Small intestine (tissue), 7 donors: ENCODE data around the gene CDS1. TPM values are rescaled to one million over a fixed set of nuclear protein-coding genes. Genes with fewer than 3 reads are reported as not detected.
"Not testable (repeated sequence)": the region's sequence is repeated elsewhere in the genome, so short reads cannot be mapped to it uniquely, and the experiment has no call there.

Experiments used
- DNase-seq, 2 donors: peaks; one replicate each; pipeline versions ENCODE4 v3.0.0 to v3.0.0-alpha.2; 2013
- FAIRE-seq: peaks from 2 replicates; lab custom pipeline; 2012; peaks lifted over from hg19 to GRCh38; lab: Jason Lieb, UNC
- H3K27ac ChIP-seq, 3 donors: one replicate each; pipeline ENCODE4 v1.5.1; 2013; ENCODE audit warnings: low read length in 2 of 3, mild to moderate bottlenecking in 2 of 3, control low read depth in 1 of 3, inconsistent platforms in 1 of 3, low read depth in 1 of 3, moderate library complexity in 1 of 3
- H3K27me3 ChIP-seq, 3 donors: one replicate each; pipeline ENCODE4 v1.6.1; 2013; ENCODE audit warnings: low read length in 3 of 3, inconsistent platforms in 1 of 3; ENCODE audit not compliant: control insufficient read depth in 3 of 3, insufficient read depth in 3 of 3
- H3K36me3 ChIP-seq, 3 donors: one replicate each; pipeline ENCODE4 v1.6.1; 2013; ENCODE audit warnings: low read length in 3 of 3, inconsistent platforms in 1 of 3, low read depth in 1 of 3, mild to moderate bottlenecking in 1 of 3, moderate library complexity in 1 of 3; ENCODE audit not compliant: control insufficient read depth in 3 of 3, insufficient read depth in 2 of 3
- H3K4me1 ChIP-seq, 3 donors: one replicate each; pipeline ENCODE4 v1.6.1; 2013; ENCODE audit warnings: low read length in 2 of 3, inconsistent platforms in 1 of 3, low read depth in 1 of 3, mild to moderate bottlenecking in 1 of 3, moderate library complexity in 1 of 3; ENCODE audit not compliant: control insufficient read depth in 3 of 3, insufficient read depth in 2 of 3
- H3K4me3 ChIP-seq, 3 donors: one replicate each; pipeline ENCODE4 v1.5.1; 2013; ENCODE audit warnings: low read length in 3 of 3, control low read depth in 1 of 3, inconsistent platforms in 1 of 3, low read depth in 1 of 3, mild to moderate bottlenecking in 1 of 3, moderate library complexity in 1 of 3
- H3K9me3 ChIP-seq, 2 donors: one replicate each; pipeline ENCODE4 v1.6.1; 2013; ENCODE audit warnings: low read depth in 1 of 2, low read length in 1 of 2; ENCODE audit not compliant: control insufficient read depth in 2 of 2, insufficient read depth in 1 of 2
- WGBS, 3 donors: extraction: QIAGEN DNeasy Blood & Tissue Kit; methylation state at CpG; one replicate each; pipeline ENCODE4 v1.1.7; 2013; 5-methylcytosine and 5-hydroxymethylcytosine counted together
- polyA plus RNA-seq, 4 donors: library from polyadenylated mRNA; stranded (reverse) in 3 of 4; unstranded in 1 of 4; fragments of 200-250 nt in 3 of 4; fragments of 120-200 nt in 1 of 4; gene quantifications; one replicate each; pipeline versions ENCODE4 v1.2.1 to v1.2.3, GENCODE V29; 2013
- donor health status: healthy with polysubstance abuse.
- donor health status: control.
- donor health status: control.
- donor health status: Bipolar disorder and iron deficiency.
- donor health status: healthy.

The CDS1 gene
- polyA plus RNA-seq, 4 donors, result 19.2 to 65.4 (median 27.0) TPM

DNA sequence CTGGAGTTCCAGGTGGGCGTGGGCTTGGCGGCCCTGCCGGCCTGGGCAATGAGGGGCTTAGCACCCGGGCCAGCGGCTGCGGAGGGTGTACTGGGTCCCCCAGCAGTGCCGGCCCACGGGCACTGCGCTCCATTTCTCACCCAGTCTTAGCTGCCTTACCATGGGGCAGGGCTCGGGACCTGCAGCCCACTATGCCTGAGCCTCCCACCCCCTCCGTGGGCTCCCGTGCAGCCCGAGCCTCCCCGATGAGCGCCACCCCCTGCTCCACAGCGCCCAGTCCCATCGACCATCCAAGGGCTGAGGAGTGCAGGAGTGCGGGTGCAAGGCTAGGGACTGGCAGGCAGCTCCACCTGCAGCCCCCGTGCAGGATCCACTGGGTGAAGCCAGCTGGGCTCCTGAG lies 81.8 kb downstream of the CDS1 start:
- FAIRE-seq, H3K4me3 ChIP-seq, DNase-seq, H3K9me3 ChIP-seq, H3K36me3 ChIP-seq, H3K27ac ChIP-seq, H3K27me3 ChIP-seq: not testable (repeated sequence)
- H3K4me1 ChIP-seq, result peaks cover 3 to 27% (median 7%) of the 10 kb centered on the region in 3 donors
- WGBS, 3 donors, result 97% methylated on average over 19 of the region's 19 CpGs

- no peak overlapping the region for H3K27ac ChIP-seq
- peaks cover 0 to 8% (median 0%) of the 10 kb centered on the region in 3 donors for H3K36me3 ChIP-seq
- H3K4me1 ChIP-seq, result peaks cover 0 to 13% (median 2%) of the 10 kb centered on the region in 3 donors
- DNase-seq (no peak), FAIRE-seq (no peak)
- no peaks in the 10 kb centered on the region for H3K27me3 ChIP-seq
- no peak overlapping the region for H3K4me3 ChIP-seq
- H3K9me3 ChIP-seq, result peaks cover 0 to 6% of the 10 kb centered on the region in 2 donors
- WGBS, 3 donors, result 82 to 100% (median 84%) methylated on average over 1 of the region's 1 CpG
These were observed 83.5 kb downstream of the CDS1 start for GRCh38 chr4:84666439-84666838.

DNA sequence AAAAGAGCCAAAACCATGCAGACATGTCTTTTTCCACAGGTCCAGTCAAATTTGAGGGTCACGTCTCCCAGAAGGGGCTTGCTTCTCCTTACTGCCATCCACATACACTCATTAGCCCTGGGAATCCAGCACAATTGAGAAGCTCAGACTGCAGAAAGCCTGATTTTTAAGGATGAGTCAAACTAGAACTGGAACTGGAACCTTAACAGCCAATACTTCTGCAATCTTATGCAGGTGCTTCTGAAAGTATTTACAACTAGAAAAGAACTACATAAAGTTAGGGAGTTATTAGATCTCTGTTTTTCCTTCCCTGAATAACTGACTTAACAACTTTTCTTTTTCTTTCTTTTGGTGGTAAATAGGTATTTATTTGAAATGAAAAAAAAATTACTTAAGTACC lies 86.3 kb downstream of the CDS1 start:
- H3K4me1 ChIP-seq, result no peaks in the 10 kb centered on the region
- no peak for DNase-seq
- no peak for FAIRE-seq
- no peak overlapping the region for H3K27ac ChIP-seq
- no peak overlapping the region for H3K4me3 ChIP-seq
- 88 to 100% (median 89%) methylated on average over 1 of the region's 1 CpG for WGBS, 3 donors
- peaks cover 0 to 6% of the 10 kb centered on the region in 2 donors for H3K9me3 ChIP-seq
- no peaks in the 10 kb centered on the region for H3K27me3 ChIP-seq
- H3K36me3 ChIP-seq, result peaks cover 0 to 13% (median 0%) of the 10 kb centered on the region in 3 donors

- peaks cover 0 to 21% (median 0%) of the 10 kb centered on the region in 3 donors for H3K36me3 ChIP-seq
- H3K9me3 ChIP-seq, result no peaks in the 10 kb centered on the region
- no peaks in the 10 kb centered on the region for H3K4me1 ChIP-seq
- FAIRE-seq (no peak), DNase-seq (no peak)
- H3K27me3 ChIP-seq, result no peaks in the 10 kb centered on the region
- no peak overlapping the region for H3K27ac ChIP-seq
- H3K4me3 ChIP-seq, result no peak overlapping the region
These were observed 89.2 kb downstream of the CDS1 start for GRCh38 chr4:84672177-84672576.

- DNase-seq (no peak), FAIRE-seq (no peak)
- H3K4me3 ChIP-seq, result no peak overlapping the region
- H3K27ac ChIP-seq, result no peak overlapping the region
- no peaks in the 10 kb centered on the region for H3K4me1 ChIP-seq
- WGBS, 3 donors, result 76 to 89% (median 85%) methylated on average over 1 of the region's 1 CpG
- H3K27me3 ChIP-seq, result no peaks in the 10 kb centered on the region
- H3K36me3 ChIP-seq, result peaks cover 0 to 34% (median 4%) of the 10 kb centered on the region in 3 donors
- no peaks in the 10 kb centered on the region for H3K9me3 ChIP-seq
These were observed 90.7 kb downstream of the CDS1 start for GRCh38 chr4:84673475-84674240.

DNA sequence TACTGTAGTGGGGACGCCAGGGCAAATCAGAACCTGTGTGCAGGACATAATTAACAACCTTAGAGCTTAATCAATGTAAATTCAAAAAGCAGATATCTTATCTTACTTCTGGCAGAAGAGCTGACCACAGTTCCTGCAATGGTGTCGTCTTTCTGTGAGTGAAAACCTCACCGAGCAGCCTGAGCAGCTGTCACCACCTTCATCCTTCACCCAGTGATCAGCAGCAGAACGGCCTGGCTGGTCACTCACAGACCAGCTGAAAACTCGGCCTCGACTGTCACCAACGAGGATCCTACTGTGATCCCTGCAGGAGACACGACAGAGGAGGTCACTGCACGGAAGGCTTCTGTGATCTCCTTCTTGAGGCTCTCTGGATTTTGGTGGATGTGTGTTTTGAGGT lies 94.2 kb downstream of the CDS1 start:
- H3K27me3 ChIP-seq, result no peaks in the 10 kb centered on the region
- H3K27ac ChIP-seq, result no peak overlapping the region
- no peak overlapping the region for H3K4me3 ChIP-seq
- peaks cover 0 to 13% (median 1%) of the 10 kb centered on the region in 3 donors for H3K4me1 ChIP-seq
- 81 to 89% (median 88%) methylated on average over 9 of the region's 9 CpGs for WGBS, 3 donors
- H3K9me3 ChIP-seq, result no peaks in the 10 kb centered on the region
- FAIRE-seq (no peak), DNase-seq (no peak)
- peaks cover 0 to 48% (median 5%) of the 10 kb centered on the region in 3 donors for H3K36me3 ChIP-seq

- H3K4me3 ChIP-seq, result no peak overlapping the region
- H3K9me3 ChIP-seq, result no peaks in the 10 kb centered on the region
- H3K27me3 ChIP-seq, result no peaks in the 10 kb centered on the region
- DNase-seq (no peak), FAIRE-seq (no peak)
- H3K27ac ChIP-seq, result no peak overlapping the region
- H3K36me3 ChIP-seq, result peaks cover 0 to 49% (median 5%) of the 10 kb centered on the region in 3 donors
- H3K4me1 ChIP-seq, result peaks cover 0 to 22% (median 8%) of the 10 kb centered on the region in 3 donors
- WGBS, 3 donors, result 93 to 98% (median 93%) methylated on average over 5 of the region's 5 CpGs
These were observed 95.1 kb downstream of the CDS1 start for GRCh38 chr4:84677995-84678394.

DNA sequence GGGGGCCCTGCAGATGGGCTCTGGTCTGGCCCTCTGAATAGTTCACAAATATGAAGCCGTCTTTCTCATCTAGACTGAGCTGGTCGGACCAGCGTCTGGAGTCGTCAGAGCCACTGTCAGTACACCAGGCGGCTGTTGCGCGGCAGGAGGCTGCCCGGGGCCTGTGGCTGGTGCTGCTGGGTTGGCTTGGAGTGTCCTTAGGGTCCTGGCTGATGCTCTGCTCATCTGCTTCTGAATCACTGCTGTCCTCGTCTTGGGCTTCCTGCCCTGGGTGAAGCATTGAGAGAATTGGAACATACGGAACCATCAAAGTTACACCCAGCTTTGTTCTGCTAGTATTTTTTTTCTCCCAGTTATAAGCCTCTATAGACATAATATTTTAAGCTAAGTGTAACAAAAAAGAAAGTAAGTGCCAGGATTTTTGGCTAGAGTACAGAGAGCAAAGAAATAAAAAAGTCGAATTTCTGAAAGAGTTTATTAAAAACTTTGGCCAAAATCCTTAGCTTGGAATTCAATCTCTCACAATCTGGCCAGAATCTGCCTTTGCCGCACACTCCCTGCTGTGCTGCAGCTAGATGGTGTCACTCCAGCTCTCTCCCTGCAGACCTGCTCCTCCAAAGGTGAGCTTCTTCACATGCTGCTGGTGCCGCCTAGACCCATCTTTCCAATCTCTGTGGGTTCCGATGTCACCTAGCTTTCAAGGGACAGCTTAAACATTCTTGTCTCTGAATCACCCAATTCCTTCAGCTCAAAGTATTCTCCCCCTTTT lies 96.2 kb downstream of the CDS1 start:
- DNase-seq (no peak), FAIRE-seq (no peak)
- peaks cover 0 to 33% (median 9%) of the 10 kb centered on the region in 3 donors for H3K4me1 ChIP-seq
- no peak overlapping the region for H3K4me3 ChIP-seq
- H3K27me3 ChIP-seq, result no peaks in the 10 kb centered on the region
- peaks cover 2 to 57% (median 5%) of the 10 kb centered on the region in 3 donors for H3K36me3 ChIP-seq
- WGBS, 3 donors, result 86 to 93% (median 92%) methylated on average over 14 of the region's 14 CpGs
- no peak overlapping the region for H3K27ac ChIP-seq
- no peaks in the 10 kb centered on the region for H3K9me3 ChIP-seq
